Posterior vena cava (tissue), 2 donors: Measurements from ENCODE around the gene GRIA2. TPM values are rescaled to one million over a fixed set of nuclear protein-coding genes. Genes with fewer than 3 reads are reported as not detected.
"Not testable (repeated sequence)": the region's sequence is repeated elsewhere in the genome, so short reads cannot be mapped to it uniquely, and the experiment has no call there.

Source experiments
- DNase-seq: peaks from one replicate; pipeline ENCODE4 v3.0.0-alpha.2; 2020; ENCODE audit warnings: low spot score
- intact Hi-C, 2 donors: fragments of 100-400 bp; cut with DNase I; formaldehyde crosslinking; loops; one replicate each; pipeline versions ENCODE4 v1.14.1 to v1.14.2; 2022 to 2023
- long read RNA-seq, 2 donors: library from polyadenylated mRNA; unstranded; transcript quantifications; one replicate each; pipeline ENCODE4 v2.0.0, GENCODE V29; 2020 to 2021
- total RNA-seq, 2 donors: library from RNA; stranded (reverse); fragmentation: NEBNext Ultra II Directional; extraction: Animal tissue kit (Norgen Biotek cat#: 25700); gene quantifications; one replicate each; pipeline ENCODE4 v1.2.1, GENCODE V29; 2021
- donor health status: DM: yes; HTN: yes; CAD: no.
- donor health status: DM: yes; HTN: yes; CAD: no.

GRIA2 gene
- total RNA-seq: 1 to 10 TPM; 1.6 TPM
- long read RNA-seq, donor 1: 0 reads
- long read RNA-seq, donor 2, partial matches to known transcripts: 3 of 4 reads
- long read RNA-seq, donor 2, other reads (novel, unspliced or antisense): 1 of 4 reads

DNA sequence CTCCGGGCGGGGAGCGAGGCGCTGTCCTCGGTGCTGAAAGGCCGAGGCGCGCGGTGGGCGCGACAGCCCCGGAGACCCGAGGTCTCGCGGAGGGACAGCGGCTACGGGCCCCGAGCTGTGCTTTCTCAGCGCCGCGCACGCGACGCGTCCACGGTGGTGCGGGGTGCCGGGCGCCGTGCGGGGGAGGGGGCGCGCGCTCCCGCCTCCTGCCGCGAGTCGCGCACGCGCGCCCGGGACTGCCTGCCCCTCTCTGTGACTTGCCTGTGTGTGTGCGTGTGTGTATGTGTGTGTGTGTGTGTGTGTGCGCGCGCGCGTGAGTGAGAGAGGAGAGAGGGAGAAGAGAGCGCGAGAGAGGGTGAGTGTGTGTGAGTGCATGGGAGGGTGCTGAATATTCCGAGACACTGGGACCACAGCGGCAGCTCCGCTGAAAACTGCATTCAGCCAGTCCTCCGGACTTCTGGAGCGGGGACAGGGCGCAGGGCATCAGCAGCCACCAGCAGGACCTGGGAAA is at the start of gene GRIA2:
Gene GRIA2, plus strand, starts transcription at position 358 of the 511 bp plus-strand sequence. CDS start 315 bp downstream, outside the sequence.
- peak; percentile 84 for DNase-seq
- intact Hi-C loops: loop anchor here (5.0 to 10.0 kb wide), 2 partner anchors 754 to 762 kb away; no protein-coding TSS in a partner anchor

DNA sequence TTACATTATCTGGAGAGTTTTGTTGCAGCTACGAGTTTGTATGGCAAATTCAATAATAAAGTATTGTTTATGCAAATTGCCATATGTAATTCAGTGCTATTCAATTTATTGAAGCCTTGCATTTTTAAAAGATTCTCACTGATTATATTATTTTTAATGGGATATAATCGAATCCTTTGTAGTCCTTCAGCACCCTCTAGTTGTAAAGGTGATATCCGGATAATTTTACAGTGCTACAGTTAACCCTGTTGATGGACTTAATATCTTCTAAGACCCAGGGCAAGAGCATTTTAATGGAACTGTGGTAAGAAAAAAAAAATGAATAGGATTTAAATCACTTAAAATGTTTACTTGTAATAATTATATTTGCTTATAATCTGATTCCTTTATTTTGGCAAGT is 48.5 kb upstream of the GRIA2 start:
- intact Hi-C loops: no loop called here
- DNase-seq: no peak

DNA sequence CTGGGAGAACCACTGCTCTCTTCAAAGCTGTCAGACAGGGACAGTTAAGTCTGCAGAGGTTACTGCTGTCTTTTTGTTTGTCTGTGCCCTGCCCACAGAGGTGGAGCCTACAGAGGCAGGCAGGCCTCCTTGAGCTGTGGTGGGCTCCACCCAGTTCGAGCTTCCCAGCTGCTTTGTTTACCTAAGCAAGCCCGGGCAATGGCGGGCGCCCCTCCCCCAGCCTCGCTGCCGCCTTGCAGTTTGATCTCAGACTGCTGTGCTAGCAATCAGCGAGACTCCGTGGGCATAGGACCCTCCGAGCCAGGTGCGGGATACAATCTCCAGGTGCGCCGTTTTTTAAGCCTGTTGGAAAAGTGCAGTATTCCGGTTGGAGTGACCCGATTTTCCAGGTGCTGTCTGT is 40.3 kb upstream of the GRIA2 start:
- DNase-seq, intact Hi-C loops: not testable (repeated sequence)

DNA sequence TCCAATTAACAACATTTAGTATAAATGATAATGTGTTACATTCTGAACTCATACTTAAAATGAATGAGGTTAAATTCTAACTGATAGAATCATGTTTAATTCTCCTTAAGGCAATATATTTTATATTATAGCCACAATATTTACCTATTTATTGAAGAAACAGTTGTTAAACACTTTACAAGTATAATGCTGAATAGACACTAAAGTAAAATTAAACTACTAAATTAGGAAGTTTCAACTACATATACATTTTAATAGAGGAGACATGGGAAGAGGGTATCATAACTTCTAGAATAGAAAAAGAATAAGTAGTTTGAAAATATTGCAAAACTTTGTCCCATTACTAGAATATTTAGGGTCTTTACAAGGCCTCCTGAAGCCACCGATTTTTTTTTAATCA is 36.2 kb upstream of the GRIA2 start:
- DNase-seq: no peak
- intact Hi-C loops: no loop called here

DNA sequence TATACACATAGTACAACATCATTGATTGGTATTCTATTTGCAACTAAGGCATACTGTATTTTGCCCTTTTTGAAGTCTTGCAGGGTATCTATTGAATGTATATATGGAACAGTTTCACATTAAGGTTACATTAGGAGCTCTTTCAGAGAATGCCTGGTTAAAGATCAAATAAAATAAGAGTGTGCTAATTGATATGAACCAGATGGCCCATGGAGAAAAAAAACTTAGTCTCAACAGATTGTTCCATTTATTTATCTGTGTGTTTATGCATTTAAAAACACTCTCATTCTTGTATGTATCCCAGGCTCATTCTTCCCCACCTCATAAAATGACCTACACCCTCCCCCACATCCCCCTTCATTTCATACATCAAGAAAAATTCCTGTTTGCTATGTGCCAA is 35.2 kb upstream of the GRIA2 start:
- intact Hi-C loops: no loop called here
- DNase-seq: no peak

DNA sequence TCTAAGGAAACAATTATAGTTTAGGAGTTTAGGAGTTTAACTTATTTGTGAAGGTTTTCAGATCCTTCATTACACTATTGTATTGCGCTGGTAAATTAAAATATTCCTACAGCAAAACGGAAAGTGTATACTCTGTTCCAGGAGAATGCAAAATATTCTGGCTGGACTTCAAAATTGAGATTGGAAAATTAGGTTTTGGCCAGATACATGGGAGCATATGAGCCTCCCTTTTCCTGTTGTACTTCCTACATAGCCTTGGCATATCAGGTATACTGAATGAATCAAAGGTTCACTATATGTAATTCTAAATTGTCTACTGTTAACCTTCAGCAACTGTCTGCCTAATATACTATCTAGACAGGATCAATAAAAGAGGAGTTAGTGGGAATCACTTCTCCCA is 25.2 kb upstream of the GRIA2 start:
- no peak for DNase-seq
- intact Hi-C loops: no loop called here

DNA sequence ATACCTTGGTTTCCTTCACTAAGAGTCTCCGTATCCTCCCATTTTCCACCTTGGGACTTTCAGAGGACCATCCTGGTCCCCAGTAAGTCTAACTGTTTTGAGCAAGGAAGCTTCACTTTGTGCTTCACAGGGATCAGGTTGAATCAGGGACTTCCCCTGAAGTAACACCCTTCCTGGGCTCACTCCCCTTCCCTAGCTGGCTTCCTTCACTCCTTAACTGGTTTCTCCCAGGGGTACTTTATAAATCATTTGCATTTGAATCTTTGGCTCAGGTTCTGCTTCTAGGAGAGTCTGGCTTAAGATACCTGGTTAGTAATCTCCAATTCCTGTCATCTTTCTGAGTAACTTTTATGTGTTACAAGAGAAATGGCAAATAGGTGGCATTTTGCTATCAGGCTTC is 24.5 kb upstream of the GRIA2 start:
- no peak for DNase-seq
- intact Hi-C loops: loop anchor here in 1 of 2 donors (2.0 kb wide), 1 partner anchor 49 kb away; no protein-coding TSS in a partner anchor

DNA sequence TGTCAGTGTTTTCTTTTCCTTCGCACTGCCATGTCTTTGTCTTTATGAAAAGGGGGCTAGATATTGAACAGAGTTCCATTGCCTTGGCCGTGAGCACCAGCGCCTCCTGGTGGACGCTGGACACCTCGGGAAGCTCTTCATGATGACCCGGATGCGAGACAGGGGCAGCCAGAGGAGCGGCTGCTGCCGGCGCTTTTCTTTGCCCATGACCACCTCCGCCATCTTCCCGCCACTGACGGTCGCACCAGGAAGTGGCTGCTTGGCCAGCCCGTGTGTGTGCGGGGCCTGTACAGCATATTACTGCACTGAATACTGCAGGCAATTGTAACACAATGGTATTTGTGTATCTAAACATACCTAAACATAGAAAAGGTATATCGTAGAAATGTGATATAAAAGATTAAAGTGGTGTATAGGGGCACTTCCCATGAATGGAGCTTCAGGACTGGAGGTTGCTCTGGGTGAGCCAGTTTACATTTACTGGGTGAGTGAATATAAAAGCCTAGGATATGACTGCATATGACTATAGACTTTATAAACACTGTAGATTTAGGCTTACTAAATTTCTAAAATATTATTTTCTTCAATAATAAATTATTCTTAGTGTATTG is 15.8 kb upstream of the GRIA2 start:
- intact Hi-C loops: no loop called here
- DNase-seq: peak; percentile 77

DNA sequence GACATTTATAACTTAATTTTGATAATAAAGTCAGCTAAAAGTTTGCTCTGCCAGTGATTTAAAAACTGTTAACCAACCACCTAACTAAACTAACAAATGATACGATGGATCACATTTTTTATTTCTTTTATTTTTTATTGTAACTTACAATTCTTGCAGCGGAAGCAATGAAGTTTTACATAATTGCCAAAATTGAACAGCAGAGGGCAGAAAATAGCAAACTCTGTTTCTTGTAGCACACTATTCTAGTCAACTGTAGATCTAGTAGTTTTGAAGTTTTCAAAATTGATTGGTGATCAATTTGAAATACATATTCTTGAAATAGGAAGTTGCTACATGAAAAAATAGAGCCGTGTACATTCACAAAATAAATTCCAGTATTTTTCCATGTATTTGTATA is 2.8 kb upstream of the GRIA2 start:
- intact Hi-C loops: no loop called here
- DNase-seq: no peak

DNA sequence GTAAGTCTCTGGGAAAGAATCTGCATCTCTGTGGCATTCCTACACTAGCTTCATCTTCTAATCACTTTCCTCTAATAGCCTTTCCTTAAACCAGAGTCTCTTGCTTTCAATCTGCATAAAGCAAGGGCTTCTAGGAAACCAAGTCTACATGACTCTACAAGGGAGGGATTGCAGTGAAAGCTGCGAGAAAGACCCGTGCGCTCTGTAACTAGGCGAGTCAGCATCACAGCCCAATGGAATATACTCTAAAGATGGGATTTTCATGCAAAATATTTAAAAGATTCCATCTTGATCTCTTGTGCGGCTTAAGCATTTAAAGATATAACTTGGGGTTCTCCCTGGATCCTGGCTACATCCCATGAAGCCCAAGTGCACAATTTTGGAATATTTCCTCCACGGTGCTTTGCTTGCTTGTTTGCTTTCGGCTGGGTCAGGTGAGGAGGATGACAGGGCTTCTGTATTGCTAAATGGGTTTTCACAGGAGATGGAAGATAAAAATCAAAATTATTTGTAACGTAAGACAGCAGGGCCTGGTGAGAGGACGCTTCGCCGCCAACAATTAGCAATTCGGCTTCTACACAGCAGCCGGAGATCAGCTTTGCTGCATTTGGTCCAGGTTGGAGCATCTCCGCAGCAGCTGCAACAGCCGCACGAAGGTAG is 687 bp upstream of the GRIA2 start:
- intact Hi-C loops: loop anchor here (5.0 to 10.0 kb wide), 2 partner anchors 755 to 762 kb away; no protein-coding TSS in a partner anchor
- no peak for DNase-seq

DNA sequence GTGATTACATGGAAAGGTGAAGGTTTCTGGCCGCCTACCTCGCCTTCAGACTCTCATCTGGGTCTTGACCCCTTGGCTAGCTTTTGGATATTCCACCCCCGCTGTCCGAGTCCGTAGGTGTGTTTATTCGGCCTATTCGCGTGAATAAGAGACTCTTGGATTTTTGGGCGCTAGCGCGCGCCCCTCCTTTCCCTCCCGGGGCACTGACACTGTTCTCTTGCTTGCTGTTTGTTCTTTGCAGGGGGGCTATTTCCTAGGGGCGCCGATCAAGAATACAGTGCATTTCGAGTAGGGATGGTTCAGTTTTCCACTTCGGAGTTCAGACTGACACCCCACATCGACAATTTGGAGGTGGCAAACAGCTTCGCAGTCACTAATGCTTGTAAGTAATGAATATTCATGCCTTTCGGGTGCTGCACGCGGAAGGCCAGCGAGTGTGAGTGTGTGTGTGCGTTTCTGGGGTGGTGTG is 932 bp downstream of the GRIA2 start:
- intact Hi-C loops: loop anchor here (5.0 to 10.0 kb wide), 2 partner anchors 753 to 761 kb away; no protein-coding TSS in a partner anchor
- no peak for DNase-seq

DNA sequence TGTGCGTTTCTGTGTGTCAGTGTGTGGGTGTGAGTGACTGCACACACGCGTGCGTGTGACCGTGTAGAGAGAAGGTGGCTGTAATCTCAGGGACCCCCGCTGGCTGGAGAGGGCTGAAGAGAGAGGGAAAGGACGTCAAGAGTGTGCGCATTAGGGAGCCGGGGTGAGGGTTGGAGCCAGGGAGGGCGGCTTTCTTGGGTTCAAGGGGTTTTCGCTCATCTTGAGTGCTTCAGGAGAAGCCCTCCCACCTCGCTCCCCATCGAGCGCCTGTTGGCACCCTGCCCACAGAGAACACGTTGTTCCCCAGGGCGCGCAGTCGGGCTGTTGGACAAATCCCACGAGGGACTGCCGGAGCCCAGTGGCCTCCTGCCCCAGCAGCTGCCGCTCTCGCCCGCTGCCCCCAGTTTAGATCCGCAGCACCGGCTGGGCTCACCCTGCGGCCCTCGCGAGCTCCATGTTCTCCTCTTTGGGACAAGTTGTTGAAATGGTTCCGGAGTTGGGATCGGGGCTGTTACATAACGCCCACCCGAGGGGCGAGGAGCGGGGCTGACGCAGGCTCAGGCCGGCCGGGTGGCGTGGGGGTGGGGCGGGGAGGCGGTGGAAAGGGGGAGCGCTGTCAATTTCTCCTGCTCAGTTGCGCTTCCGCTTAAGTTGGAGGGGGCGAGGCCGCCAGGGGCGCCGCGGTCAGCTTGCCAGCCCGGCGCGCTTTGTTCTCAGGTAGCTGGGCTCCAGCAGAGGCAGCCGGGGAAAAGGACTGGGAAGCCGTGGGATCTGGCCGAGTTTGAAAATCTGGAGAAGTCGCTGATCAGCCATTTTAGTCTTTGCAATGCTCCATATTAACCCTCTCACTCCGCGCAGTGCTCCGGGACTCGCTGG is 1.6 kb downstream of the GRIA2 start:
- intact Hi-C loops: loop anchor here (5.0 to 10.0 kb wide), 2 partner anchors 753 to 760 kb away; no protein-coding TSS in a partner anchor

DNA sequence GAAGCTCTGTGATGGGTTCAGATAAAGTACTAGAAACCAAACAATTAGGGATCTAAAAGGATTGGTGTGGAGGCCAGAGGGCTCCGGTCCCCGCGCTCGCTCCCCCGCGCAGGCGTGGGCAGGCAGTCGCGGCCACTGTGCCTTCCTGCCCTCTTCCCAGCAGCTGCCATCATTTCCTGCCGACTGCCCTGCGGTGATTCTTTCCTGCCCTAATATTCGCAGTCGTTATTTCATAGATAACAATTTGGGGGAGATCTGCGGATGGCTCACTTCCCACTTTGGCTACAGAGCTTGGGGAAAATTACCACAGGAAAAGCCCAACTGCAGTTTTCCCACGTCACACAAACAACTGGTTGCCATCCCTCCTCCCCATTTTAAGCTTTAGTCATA is 2.2 kb downstream of the GRIA2 start:
- intact Hi-C loops: loop anchor here (5.0 to 10.0 kb wide), 2 partner anchors 752 to 760 kb away; no protein-coding TSS in a partner anchor
- no peak for DNase-seq

More for the DNA sequence above, 1.6 kb downstream of the GRIA2 start:
- DNase-seq: peak; percentile 74

DNA sequence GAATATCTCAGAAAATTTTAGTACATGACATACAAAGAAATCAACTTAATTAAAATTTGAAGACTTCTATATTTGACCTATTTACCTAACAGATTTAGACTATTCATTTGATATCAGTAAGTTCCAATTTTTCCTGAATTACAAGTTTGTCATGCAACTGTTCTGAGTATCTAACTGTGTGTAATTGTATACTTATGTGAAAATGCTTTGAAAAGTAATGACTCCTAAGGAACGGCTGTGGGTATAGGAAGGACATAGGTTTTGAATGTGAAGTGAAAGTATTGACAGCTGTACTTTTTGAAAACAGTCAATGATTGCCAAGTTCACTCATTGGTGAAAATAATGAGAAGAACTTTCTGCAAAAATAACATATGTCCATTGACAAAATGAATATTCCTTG is 2.9 kb downstream of the GRIA2 start:
- no peak for DNase-seq
- intact Hi-C loops: loop anchor here (5.0 to 10.0 kb wide), 2 partner anchors 751 to 759 kb away; no protein-coding TSS in a partner anchor

DNA sequence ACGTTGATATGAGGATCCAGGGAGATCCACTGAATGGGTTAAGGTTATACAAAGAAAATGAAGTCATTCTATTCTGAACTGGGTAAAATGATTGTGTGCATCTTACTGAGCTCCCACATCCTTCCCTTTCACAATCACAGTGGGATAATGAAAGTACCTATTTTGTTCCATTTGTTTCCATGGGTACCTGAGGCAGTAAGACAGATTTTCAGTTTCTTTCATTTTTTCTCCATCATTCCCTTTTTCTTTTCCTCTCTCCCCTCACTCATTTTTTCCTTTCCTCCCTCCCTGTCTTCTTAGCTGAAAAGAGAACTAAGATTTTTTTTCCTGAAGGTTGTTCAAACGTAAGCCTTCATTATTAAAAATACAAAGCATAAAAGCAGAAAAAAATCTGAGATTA is 4.6 kb downstream of the GRIA2 start:
- DNase-seq: no peak
- intact Hi-C loops: loop anchor here in 1 of 2 donors (10.0 kb wide), 1 partner anchor 750 kb away; no protein-coding TSS in a partner anchor

DNA sequence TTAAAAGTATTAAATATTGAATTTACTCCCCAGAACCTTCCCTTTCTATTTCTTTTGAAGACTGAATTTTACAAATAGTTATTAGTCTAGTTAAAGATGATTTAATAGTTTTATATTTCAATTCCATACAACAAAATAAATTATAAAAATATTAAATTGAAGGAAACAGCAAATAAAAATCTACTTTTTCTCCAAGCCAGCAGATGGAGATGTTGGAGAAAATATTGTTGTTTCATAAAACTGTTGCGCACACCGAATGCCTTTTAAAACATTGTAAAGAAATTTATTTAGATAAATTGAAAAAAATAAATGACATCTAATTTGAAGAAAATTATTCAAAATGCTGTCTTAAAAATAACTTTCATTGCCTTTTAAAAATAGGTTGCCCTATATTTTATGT is 5.5 kb downstream of the GRIA2 start:
- DNase-seq: no peak

DNA sequence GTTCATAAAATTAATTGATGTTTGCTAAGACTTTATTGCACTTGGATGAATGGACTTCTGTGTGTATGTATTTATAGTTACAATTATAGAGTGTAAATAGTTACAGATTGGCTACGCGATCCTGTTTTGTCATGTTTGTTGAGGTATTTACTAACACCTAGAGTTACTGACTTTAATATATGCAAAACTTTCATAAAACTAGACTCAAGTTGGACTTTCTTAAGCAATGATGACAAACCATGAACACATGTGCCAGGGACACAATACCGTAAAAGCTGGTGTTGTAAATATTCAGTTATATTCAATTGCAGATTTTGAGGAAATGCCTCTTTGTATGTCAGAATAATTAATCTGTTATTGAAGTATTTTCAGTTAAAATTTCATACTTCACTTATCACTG is 6.1 kb downstream of the GRIA2 start:
- intact Hi-C loops: loop anchor here in 1 of 2 donors (10.0 kb wide), 1 partner anchor 748 kb away; no protein-coding TSS in a partner anchor
- DNase-seq: no peak

More for the DNA sequence above, 5.5 kb downstream of the GRIA2 start:
- intact Hi-C loops: loop anchor here in 1 of 2 donors (10.0 kb wide), 1 partner anchor 749 kb away; no protein-coding TSS in a partner anchor

DNA sequence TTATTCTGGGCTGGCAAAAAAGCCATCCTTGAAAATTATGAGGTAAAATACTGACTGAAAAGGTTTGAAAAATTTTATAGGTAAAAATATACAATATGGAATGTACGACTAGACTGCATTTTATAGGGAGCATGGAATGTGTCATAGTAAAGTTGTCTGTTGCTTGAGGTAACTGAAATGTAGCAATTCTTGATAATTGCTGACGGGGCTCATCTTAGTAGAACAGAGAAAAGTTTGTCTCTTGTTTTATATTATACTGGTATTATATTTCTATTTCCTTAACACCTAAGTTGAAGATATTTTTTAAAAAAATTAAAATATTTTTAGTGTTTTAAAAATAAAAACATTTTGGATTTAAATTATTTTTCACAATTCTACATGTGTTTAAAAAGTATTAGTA is 11.0 kb downstream of the GRIA2 start:
- DNase-seq: no peak
- intact Hi-C loops: no loop called here

DNA sequence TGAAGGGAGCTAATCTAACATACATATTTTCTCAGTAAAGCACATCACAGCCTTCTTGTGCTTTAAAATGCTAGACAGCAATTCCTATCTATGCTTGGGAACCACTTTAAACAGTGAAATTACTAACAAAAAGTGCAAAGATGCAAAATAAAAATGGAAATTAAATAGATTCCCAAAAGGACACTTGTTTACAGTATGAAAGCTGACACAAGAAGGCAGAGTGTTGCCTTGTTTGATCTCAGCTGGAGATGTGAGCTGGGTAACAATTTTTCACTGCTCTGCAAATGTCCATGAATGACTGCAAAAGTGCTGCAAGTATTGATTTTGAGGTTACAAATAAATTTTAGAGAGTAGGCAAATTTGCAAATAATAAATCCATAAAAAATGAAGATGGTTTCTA is 22.3 kb downstream of the GRIA2 start:
- intact Hi-C loops: no loop called here
- DNase-seq: no peak
